TTC549 (cell line): Measurements from ENCODE around the gene CAMK2D.

ENCODE experiments used
- FAIRE-seq: peaks from 2 replicates; lab custom pipeline; 2012; peaks lifted over from hg19 to GRCh38; lab: Jason Lieb, UNC

The CAMK2D gene

DNA sequence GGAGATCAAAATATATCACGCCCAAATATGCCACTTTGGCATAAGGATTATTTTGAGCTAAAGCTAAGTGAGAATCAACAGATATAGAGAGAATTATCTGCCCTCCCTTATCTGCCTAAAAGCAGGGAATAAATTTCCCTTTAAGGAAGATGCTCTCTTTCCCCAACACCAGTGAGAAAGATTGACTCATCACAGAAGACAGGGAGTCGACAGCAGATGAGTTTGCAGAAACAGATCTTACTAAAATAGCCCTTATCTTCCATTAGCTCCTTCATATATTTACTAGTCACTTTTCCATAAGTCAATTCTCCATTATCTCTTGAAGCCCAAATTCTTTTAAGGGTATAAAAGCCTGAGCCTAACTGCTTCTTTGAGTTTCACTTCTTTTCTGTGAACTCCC lies 156.6 kb downstream of the CAMK2D start:
- FAIRE-seq, result no peak

DNA sequence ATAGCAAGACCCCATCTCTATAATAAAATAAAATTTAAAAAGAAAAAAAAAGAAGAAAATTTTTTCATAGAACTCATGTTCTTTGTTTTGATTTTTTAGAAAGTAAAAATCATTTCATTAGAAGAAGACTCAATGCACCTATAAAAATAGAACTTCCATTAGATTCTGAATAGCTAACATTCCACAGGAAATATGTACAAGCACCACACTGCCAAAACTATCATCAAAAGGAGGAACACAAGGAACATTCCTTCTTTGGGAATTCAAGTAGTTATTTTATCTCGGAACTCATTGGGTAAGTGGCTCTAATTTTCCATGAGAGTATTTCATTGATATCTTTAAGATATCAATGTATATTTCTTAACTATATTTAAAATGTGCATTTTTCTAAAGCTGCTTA lies 157.6 kb downstream of the CAMK2D start:
- no peak for FAIRE-seq

- no peak for FAIRE-seq
Observed at GRCh38 chr4:113602646-113603228, 158.8 kb downstream of the CAMK2D start.

DNA sequence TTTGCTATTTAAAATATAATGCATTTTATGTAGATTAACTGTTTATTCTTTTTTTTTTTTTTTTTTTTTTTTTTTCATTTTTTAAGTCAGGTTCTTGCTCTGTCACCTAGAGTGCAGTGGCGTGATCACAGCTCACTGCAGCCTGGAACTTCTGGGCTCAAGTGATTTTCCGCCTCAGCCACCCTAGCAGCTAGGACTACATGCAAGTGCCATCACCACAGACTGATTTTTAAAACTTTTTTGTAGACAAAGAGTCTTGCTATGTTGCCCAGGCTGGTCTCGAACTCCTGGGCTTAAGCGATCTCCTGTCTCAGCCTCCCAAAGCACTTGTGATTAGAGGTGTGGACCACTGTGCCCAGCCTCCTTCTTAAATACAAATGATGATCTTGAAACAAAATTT lies 159.9 kb downstream of the CAMK2D start:
- no peak for FAIRE-seq

DNA sequence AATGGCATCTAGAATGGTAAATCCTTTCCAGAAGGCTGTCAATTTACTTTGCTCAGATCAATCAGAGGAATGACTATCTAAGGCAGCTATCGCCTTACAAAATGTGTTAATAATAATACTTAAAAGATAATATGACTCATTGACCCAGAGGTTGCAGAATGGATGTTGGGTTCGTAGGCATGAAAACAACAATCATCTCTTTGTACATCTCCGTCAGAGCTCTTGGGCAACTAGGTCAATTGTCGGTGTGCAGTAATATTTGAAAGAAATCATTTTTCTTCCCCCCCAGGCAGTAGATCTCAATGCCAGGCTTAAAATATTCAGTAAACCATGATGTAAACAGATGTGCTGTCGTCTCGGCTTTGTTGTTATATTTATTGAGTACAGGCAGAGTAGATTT lies 165.1 kb downstream of the CAMK2D start:
- FAIRE-seq, result no peak

DNA sequence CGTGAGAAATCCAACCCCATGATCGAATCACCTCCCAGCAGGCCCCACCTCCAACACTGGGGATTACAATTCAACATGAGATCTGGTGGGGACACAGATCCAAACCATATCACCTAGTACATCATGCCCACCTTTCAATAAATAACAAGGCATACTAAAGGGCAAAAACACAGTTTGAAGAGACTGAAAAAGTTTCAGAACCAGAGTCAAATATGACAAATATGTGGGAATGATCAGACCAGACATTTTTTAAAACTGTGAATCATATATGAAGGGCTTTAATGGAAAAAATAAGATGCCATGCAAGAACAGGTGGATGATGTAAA lies 167.3 kb downstream of the CAMK2D start:
- FAIRE-seq, result no peak

DNA sequence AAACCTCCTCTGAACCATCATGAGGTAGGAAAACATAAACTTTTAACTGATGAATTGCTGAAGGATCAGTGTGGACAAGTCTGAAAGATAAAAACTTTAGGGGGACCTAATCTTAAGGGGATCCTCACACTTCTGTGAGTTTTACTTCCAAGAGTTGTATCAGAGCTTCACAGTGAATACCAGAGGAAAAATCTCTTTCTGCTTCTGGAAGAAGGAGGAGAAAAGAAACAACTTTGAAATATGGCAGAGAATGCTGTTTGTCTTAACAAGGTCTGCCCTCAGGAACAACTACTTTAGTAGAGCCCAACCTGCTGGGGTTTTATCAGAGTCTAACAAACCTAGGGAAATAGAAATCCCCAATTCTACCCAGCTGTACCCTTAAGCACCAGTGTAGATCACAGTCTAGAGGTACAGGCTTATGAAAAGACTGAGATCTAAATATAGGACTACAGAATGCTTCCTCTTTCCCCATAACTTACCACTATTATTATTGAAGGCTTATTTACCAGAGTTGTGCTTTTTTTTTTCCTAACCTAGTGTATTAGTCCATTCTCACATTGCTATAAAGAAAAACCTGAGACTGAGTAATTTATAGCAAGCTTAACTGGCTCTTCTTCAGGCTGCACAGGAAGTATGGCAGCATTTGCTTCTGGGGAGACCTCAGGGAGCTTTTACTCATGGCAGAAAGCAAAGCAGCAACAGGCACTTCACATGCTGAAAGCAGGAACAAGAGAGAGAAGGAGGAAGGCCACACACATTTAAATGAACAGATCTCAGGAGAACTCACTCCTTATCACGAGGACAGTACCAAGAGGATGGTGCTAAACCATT lies 167.9 kb downstream of the CAMK2D start:
- no peak for FAIRE-seq

GRCh38 chr4:113591982-113592381 lies 169.6 kb downstream of the CAMK2D start:
- FAIRE-seq, result no peak

GRCh38 chr4:113588895-113589668 lies 172.5 kb downstream of the CAMK2D start:
- FAIRE-seq, result no peak

DNA sequence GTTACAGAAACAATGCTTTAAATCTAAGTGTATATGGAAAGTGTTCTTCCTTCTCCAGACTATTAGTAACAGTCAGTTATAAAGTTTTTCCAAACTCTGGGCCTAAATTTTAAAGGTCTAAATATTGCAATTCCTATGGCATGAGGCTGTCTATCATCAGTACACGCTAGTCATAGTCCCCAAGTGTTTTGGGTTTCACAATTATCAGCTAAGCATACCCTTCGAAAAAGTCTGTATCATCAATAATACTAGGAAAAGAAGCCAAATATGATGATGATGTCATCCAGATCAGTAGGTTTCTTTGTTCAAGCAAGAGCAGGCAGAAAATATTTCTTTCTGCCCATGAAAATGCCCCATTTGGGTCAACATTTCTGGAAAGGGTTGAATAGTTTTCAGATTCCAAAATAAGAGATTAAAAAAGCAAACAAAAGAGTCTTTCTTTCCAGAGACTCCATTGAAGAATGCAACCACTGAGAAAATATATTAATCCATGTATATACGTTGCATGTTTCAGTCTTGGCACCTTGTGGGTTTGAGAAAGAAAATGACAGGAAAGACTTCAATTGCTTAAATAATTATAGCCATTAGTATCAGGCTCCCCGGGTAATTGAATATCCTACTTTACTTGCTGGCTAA lies 173.8 kb downstream of the CAMK2D start:
- no peak for FAIRE-seq

DNA sequence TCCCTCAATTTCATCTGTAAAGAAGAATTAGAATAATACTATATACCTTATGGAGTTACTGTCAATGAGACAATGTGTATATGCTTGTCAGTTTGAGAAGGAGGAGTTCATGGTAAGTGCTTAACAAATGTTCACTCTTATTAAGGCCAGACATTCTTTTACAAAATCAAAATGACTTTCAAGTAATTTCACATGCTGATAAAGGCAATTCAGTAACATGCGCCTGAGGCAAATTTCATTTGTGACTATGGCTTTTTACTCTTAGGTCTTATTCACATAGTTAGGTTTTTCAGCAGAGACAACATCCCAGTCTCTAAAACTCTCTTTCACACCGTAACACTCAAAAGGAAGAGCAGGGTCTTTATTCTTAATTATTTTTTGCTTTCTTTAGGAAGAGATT lies 174.4 kb downstream of the CAMK2D start:
- FAIRE-seq, result no peak

DNA sequence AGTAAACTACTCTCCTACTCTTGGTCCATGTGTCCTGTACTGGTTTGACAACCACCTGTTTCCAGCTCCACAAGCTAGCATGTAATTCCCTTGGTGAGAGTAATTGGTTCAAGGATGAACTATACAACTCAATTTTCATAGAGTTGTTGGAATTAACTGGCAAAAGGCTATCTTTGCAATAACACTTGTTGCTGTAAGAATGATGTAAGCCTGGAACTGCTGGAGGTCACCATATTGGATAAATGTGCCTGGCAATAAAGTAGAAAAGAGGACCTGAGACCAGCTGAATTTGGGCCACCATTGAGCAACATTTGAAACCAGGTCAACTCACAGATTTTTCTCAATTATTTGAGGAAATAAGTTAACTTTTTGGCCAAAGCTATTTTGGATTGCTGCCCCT lies 175.5 kb downstream of the CAMK2D start:
- no peak for FAIRE-seq

DNA sequence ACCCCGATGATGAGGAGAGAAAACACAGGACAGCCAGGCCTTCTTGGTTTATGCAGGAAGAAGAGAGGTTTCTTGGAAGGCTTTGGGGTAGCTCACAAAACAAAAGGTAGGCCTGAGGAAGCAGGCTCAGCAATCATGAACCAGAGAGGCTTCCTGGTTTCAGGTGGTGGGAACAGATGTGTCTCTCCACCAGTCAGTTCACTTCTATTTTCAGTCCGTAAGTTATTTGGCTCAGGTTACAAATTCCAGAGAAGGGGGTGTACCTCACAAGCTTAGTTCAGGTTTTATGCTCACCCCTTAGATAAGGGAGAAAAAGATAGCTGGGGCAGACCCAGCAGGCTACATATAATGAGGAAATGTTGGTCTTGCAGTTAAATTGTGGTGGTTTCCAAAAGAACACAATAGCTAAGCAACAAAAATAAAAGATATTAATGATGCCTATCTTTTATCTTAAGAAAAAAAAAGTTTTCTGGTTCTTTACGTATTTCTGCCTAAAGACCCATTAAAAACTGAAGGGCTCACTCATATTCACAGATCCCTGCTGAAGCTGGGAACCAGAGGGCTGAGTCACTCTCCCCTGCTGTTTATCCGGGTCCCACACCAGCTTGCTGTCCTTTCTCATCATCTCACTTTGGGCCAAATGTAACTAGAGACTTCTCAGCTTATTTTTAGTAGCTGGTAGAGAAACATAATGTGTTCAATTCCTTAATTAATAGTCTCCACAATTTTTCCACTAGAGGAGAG lies 177.0 kb downstream of the CAMK2D start:
- FAIRE-seq, result no peak

- FAIRE-seq, result no peak
Observed at GRCh38 chr4:113582737-113583136, 178.8 kb downstream of the CAMK2D start.

GRCh38 chr4:113579360-113579759 lies 182.2 kb downstream of the CAMK2D start:
- no peak for FAIRE-seq

DNA sequence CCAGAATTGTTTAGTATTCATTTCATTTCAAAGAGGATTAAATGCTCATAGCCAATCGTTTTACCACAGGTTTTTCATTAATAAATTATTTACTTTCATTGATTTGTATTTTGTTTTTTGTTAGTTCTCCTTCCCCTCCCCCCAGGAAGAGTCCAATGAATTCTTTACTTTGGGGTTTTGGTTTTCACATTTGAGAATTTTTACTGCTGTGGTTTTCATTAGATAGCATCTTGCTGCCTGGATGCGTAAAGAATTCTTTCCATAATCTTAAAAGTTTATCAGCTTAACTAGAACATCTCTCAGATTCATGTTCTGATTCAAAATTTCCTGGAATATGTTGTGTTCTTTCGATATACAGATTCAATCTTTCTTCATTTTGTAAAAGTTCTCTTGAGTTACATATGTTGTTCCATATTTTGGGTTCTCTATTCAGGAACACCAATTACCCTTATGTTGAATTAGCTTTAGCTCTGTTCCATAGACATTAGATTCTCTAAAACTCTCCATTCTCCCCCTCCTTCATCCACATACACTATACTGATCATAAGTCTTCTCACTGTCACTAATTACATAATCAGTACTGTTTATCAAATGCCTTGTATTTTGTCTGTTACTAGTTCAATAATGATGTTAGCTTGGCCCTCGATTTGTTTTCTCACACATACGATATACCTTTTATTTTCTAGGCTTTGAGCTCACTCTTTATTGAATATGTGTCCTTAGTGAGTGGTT lies 184.4 kb downstream of the CAMK2D start:
- FAIRE-seq, result no peak

- FAIRE-seq, result no peak
Observed at GRCh38 chr4:113575401-113575800, 186.1 kb downstream of the CAMK2D start.

DNA sequence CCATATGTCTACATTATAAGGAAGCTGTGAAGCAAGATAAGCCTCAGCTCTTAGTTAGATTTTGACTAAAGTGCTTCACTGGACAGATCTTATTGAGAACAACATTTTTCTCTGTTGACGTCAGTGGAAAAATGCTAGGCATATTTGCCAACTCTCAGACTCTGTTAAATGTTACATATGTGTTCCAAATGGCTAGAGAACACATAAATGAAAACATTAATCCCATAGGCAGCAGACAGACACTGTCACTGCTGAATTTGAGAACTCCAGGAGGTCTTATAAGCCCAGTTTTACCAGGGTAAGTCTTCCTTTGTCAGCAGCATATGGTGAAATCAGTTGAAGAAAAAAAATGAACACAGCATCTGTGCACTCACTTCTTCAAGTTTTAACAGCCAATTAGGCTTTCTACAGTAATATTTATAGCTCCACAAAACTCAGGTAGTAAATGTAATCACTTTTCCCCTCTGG lies 186.9 kb downstream of the CAMK2D start:
- FAIRE-seq, result no peak

- no peak for FAIRE-seq
Observed at GRCh38 chr4:113572620-113573019, 188.9 kb downstream of the CAMK2D start.

- no peak for FAIRE-seq
Observed at GRCh38 chr4:113566015-113566795, 195.3 kb downstream of the CAMK2D start.

GRCh38 chr4:113565702-113566012 lies 195.9 kb downstream of the CAMK2D start:
- no peak for FAIRE-seq
